Measurements from ENCODE around the gene TAS2R9. TPM values are rescaled to one million over a fixed set of nuclear protein-coding genes. Genes with fewer than 3 reads are reported as not detected.

The TAS2R9 gene, protein sequence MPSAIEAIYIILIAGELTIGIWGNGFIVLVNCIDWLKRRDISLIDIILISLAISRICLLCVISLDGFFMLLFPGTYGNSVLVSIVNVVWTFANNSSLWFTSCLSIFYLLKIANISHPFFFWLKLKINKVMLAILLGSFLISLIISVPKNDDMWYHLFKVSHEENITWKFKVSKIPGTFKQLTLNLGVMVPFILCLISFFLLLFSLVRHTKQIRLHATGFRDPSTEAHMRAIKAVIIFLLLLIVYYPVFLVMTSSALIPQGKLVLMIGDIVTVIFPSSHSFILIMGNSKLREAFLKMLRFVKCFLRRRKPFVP
- total RNA-seq, result not detected
- long read RNA-seq, donor 1, result 0 reads
- long read RNA-seq, donor 2, result 0 reads

DNA sequence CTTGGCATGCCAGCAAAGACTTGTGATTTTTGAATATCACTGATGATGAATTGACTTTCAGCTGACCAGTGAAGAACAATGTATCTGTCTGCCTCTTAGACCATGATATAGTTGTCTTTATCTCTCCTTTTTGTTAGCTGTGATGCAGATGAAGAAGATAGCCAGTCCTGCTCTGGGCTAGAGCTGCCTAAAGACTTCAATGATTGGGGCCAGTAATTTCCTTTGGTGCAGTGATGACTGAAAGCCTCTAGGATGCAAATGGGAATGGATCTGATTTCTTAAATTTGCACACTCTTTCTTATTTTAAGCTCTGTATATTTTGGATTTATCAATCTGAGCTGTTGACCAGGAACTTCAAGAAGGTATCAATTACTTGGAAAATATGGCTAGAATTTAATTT is at the start of gene TAS2R9:
TSS of gene TAS2R9 (minus strand) at position 101 of the 400 bp plus-strand sequence. CDS start at position 8, 93 bp downstream.
- TF ChIP-seq, protein P1, sequence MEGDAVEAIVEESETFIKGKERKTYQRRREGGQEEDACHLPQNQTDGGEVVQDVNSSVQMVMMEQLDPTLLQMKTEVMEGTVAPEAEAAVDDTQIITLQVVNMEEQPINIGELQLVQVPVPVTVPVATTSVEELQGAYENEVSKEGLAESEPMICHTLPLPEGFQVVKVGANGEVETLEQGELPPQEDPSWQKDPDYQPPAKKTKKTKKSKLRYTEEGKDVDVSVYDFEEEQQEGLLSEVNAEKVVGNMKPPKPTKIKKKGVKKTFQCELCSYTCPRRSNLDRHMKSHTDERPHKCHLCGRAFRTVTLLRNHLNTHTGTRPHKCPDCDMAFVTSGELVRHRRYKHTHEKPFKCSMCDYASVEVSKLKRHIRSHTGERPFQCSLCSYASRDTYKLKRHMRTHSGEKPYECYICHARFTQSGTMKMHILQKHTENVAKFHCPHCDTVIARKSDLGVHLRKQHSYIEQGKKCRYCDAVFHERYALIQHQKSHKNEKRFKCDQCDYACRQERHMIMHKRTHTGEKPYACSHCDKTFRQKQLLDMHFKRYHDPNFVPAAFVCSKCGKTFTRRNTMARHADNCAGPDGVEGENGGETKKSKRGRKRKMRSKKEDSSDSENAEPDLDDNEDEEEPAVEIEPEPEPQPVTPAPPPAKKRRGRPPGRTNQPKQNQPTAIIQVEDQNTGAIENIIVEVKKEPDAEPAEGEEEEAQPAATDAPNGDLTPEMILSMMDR (IDR thresholded peaks at IDR 0.05), result no peak
- no peaks in the 10 kb centered on the region for H3K4me1 ChIP-seq (ENCODE audit: low read depth)
- H3K36me3 ChIP-seq (ENCODE audit: low read depth), result no peaks in the 10 kb centered on the region
- DNase-seq, result no peak
- H3K4me3 ChIP-seq, result no peak within 1 kb of the TSS
- intact Hi-C loops (cut with DNase I, micrococcal nuclease), result no loop called here
- no peaks in the 10 kb centered on the region for H3K9me3 ChIP-seq
- no peak for ATAC-seq

DNA sequence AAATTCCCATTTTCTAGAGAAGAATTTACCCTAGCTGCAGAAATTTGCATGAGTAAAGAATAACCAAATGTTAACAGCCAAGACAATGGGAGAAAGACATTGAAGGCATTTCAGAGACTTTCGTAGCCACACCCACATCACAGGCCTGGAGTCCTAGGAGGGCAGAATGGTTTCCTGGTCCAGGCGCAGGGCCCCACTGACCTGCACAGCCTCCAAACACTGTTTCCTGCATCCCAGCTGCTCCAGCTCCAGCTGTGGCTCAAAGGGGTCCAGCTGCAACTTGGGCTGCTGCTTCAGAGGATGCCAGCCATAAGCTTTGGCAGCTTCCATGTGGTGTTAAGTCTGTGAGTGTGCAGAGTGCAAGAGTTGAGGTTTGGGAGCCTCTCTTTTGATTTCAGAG is 45.8 kb upstream of the TAS2R9 start:
- DNase-seq, result no peak
- no peak for ATAC-seq
- Histone ChIP-seq H3K9me3 (peaks cover 9% of the 10 kb centered on the region), H3K36me3 (ENCODE audit: low read depth) (no peaks in the 10 kb centered on the region), H3K4me1 (ENCODE audit: low read depth) (no peaks in the 10 kb centered on the region), H3K4me3 (no peak overlapping the region)
- intact Hi-C loops (cut with DNase I, micrococcal nuclease), result no loop called here
- TF ChIP-seq, protein P1 (IDR thresholded peaks at IDR 0.05), result no peak

DNA sequence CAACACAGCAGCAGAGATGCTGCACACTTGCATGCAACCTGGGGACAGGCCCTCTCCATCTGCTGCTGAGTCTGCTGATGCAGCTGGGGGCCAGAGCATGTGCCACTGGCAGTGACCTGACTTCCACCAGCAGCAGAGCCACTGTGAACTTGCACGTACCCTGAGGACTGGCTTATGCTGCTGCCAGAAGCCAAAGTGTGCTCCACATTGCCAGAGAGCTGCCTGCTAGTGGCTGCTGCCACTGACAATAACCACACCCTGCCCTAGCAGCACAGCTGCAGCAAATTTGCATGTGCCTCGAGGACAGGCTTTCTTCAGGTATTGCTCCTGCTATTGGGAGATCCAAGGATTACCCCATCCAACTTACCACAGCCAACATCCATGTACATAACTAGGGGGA is 43.8 kb upstream of the TAS2R9 start:
- TF ChIP-seq, protein P1 (IDR thresholded peaks at IDR 0.05), result no peak
- ATAC-seq (no peak), DNase-seq (no peak)
- Histone ChIP-seq H3K4me3 (no peak overlapping the region), H3K4me1 (ENCODE audit: low read depth) (no peaks in the 10 kb centered on the region), H3K9me3 (peaks cover 9% of the 10 kb centered on the region), H3K36me3 (ENCODE audit: low read depth) (no peaks in the 10 kb centered on the region)
- intact Hi-C loops (cut with DNase I, micrococcal nuclease), result no loop called here

DNA sequence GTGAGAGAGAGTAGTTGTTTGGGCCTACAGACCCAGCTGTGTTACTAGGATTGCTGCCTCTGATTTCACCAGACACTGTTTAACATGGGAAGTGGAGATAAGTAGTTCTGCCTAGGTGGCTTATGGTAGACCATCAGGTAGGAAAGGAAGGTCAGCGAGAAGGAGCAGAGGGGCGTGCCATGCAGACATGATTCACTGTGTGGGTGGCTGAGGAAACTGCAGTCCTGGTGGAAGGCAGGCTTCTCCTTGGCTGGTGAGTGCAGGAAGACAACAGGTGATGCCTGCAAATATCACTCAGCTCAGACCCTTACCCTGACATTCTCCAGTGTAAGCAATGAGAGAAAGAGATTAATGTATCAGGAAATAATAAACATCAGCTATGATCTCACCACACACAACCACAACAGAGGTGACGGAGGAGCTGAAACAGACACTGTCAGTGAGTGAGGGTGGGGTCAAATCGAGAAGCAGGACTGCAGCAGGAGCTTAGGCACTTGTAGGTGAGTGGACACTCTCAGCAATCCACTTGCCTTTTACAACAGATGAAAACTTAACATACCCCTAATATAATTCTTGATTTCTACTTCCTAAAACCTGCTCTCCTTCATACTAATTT is 41.4 kb upstream of the TAS2R9 start:
- no peak for ATAC-seq
- H3K4me3 ChIP-seq, result no peak overlapping the region
- H3K4me1 ChIP-seq (ENCODE audit: low read depth), result no peaks in the 10 kb centered on the region
- DNase-seq, result no peak
- intact Hi-C loops (cut with DNase I, micrococcal nuclease), result no loop called here
- TF ChIP-seq, protein P1 (IDR thresholded peaks at IDR 0.05), result no peak
- H3K36me3 ChIP-seq (ENCODE audit: low read depth), result no peaks in the 10 kb centered on the region
- peaks cover 7% of the 10 kb centered on the region for H3K9me3 ChIP-seq

DNA sequence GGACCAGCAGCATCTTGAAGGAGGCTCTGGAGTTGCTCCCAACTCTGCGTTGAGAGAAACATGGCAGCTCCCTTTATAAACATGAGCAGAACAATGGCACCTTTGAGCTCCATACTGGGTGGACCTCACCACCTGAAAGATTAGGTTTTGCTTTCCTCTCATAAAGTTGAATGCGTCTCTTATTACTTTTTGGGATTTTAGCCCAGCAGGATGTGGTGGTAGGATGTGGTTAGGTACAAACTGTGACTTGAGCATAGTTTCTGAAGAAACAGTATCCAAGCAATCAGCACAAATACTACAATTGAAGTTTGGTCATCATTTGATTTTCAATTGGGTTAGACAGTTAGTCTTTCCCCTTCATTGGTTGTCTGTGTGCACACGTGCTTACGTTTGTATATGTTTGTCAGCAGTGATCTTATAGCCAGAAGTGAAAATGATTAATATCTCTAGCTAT is 39.5 kb upstream of the TAS2R9 start, which contains the start of gene PRR4:
TSS of gene PRR4 (minus strand) at position 51 of the 454 bp plus-strand sequence. CDS start at position 13, 38 bp downstream.
- DNase-seq (no peak), ATAC-seq (peak; percentile 14)
- Histone ChIP-seq H3K4me3 (no peak within 1 kb of the TSS), H3K36me3 (ENCODE audit: low read depth) (no peaks in the 10 kb centered on the region), H3K9me3 (no peaks in the 10 kb centered on the region), H3K4me1 (ENCODE audit: low read depth) (no peaks in the 10 kb centered on the region)
- intact Hi-C loops (cut with DNase I, micrococcal nuclease), result no loop called here
- TF ChIP-seq, protein P1 (IDR thresholded peaks at IDR 0.05), result no peak

All from mucosa of descending colon (tissue), 3 donors.